ENCODE measurements around the gene TMEM135. TPM values are rescaled to one million over a fixed set of nuclear protein-coding genes. Genes with fewer than 3 reads are reported as not detected.

The TMEM135 gene
- total RNA-seq, 1 donor from 2014 or later = 28.1 TPM

DNA sequence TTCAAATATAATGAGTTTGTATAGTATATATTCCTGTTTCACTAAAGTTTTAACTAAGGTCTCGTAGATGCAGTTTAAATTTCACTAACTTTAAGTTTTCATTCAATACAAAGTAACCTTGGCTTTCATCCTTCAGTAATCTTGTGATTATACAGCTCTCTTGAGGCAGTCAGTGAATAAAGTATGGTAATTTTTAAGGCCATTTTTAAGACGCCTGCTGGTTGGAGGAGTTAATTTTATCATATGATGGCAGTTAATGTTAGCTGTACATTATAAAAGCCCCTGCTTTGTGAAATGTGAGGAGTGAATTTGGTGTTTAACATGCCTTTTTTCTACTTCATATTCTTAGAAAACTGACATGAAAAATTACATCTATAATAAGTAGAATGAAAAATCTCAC is 163.6 kb downstream of the TMEM135 start:
- DNase-seq = no peak

DNA sequence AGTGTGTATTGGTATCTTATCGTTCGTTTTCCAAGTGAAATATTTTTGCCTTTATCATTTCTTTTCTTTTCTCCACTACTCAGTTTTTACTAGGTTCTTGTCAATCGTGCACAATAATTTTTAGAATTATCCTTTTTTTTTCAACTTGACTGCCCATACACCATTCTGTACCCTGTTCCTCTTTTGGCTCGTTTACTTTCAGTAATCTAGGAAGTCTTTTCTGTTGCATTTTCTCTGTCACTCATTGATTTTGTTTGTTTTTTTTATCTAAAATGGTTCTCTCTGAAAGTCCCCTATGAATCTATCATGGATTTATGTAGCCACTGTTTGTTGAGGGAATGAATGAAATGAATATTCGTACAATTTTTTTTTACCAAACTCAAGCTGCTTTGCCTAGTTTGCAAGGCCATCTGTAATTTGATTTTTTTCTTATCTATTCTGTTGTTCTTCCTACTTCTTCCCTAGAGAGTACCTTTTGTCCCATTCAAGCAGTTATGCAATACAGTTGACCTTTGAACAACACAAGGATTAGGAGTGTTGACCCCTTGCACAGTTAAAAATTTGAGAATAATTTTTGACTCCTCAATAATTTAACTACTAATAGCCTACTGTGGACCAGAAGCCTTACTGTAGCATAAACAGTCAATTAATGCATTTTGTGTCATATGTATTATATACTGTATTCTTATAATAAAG is 166.3 kb downstream of the TMEM135 start:
- DNase-seq = no peak

DNA sequence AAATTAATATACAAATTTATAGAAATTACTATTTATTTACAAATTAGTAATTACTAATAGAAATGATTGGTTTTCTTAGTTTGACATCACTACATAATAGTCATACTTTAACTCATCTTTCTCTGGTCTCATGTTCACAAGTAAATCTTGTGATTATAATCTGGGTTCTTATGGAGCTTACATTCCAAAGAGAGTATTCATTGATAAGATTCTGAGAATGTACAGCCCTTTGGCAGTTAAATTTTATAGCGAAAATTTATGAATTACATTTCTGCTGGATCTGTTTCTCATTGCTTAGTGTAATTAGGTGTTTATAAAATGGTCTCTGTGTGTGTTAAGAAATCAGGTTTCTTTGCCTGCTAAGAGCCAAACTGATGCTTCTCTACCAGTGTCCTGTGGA is 175.2 kb downstream of the TMEM135 start:
- DNase-seq = no peak

DNA sequence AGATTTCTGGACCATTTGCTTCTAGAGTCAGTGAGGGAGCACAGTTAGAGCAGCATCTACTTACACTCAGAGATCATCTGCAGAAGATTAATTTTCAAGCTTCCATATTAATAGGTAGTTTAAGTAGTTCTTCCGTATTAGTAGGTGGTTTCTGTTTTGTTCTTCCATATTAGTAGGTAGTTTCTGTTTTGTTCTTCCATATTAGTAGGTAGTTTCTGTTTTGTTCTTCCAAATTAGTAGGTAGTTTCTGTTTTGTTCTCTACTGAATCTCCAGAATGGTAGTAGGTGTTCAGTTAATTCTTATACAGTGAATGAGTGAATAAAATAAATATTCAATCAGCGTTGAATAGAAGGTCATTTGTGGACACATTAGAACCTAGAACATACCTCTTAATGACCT is 175.7 kb downstream of the TMEM135 start:
- no peak for DNase-seq

DNA sequence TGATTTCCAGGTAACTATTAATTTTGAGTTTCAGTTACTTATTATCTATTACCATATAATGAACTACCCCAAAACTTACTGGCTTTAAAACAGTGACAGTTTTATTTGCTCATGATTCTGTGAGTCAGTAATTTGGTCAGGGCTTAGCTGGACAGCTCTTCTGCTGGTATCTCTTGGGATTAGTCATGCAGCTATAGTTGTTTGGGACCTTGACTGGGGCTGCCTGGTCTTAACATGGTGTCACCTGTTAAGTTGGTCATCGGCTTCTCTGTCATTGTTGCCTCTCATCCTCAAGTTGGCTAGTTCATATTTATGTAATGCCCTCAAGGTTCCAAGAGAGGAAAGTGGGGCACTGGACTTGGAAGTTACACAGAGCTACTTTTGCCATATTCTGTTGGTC is 177.5 kb downstream of the TMEM135 start:
- no peak for DNase-seq

DNA sequence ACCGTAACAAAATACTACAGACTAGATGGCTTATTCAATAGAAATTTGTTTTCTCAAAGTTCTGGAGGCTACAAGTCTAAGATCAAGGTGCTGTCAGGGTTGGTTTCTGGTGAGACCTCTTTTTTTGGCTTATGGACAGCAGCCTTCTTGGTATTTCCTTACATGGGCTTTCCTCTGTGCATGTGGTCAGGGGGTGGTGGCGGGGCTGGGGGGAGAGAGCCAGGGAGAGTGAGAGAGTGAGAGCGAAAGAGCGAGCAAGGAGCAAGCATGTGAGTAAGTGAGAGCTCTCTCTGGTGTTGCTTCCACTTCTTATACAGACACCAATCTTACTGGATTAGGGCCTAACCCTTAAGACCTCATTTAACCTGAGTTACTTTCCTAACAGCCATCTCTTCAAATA is 181.5 kb downstream of the TMEM135 start:
- no peak for DNase-seq

DNA sequence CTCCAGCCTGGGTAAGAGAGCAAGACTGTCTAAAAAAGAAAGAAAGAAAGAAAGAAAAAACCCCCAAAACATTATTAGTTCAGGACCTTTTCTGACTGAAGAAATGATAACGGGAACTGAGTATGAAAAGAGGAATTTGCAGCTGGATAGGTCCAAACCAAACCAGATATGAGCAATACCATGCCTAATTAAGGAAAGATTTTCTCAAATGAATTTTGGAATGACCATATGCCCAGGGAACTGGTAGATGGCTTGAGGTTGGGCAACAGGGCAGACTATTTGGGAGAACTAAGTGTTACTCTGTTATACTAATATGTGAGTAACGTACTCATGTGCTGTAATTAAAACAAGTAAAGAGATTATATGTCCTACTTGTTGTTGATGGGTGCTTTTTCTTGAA is 186.1 kb downstream of the TMEM135 start:
- no peak for DNase-seq

DNA sequence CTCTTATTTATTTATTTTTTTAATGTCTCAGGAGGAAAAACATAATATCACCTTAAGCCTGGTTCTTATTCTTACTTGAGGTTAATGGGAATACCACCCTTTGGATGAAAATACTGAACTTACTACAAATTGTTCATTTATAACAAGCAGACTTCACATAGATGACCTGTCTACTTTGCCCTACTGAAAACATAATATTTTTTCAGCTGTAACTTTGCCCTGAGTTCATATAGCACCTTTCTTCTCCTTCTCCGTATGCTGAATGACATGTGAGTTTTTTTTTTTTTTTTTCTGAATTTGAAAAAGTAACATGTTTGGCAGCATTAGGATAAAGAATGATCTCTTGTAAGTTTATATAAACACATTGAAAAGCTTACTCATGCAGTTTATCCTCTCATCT is 186.8 kb downstream of the TMEM135 start:
- no peak for DNase-seq

DNA sequence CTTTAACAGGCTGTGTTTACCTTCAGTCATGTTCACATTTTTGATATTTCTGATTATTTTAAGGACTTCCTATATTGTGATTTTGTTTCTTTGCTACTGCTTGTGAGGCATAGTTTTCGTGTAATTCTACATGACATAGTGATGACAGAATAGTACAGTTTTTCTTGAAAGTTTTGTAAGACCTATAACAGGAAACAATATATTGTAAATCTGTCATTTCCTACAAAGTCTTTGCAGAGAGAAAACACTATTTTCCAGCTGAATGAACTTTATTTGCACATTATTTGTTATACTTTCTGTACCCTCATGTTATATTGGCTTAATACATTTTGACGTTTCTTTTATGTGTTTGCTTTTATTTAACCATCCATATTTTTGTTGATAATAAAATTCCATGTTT is 191.1 kb downstream of the TMEM135 start:
- no peak for DNase-seq

DNA sequence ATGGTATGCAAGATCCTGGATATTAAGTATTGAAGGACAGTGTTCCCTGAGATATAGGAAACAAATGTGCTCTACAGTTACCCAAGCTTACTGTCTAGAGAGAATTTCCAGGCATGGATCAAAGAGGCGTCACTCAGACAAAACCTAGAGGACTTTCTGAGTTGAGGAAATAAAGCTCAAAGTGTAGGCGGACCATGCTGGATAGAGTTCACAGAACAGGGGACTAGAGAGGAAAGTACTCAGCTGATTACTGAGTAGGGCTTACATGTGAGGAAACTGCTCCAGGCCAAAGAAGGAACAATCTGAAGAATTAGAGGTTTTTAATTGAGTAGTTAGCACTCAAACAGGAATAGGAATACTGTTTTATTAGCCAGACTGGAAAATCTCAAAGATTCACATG is 193.3 kb downstream of the TMEM135 start:
- no peak for DNase-seq

DNA sequence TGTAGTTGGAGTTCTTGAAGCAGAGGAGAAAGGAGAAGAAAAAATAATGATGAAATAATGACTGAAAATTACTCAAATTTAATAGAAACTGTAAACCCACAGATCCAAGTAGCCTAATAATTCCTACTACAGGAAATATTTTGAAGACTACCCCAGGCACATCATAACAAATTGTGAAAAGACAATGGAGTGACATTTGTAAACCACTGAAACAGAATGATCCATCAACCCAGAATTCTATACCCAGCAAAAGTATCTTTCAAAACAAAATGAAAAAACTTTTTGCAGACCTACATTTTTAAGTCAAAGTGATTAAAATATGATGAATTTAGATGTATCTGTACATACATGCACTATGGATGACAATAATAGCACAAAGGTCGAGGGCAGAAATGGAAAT is 194.6 kb downstream of the TMEM135 start:
- DNase-seq = no peak

DNA sequence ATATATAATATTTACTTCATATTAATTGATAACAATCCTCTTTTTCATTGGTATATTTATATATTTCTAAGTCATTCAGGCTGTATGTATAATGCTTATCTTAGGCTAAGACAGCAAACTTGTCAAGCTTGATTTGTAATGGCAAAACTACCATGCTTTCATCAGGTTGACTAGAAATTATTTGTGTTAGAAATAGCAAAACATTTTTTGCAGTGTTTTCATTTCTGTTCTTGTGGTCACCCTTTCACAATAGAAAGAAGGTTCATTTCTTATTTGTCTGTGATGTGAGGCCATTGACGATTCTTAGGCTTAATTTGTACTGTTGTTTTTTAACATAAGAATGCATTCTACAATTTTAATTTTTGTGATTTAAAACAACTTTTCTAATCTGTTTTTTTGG is 197.6 kb downstream of the TMEM135 start:
- no peak for DNase-seq

DNA sequence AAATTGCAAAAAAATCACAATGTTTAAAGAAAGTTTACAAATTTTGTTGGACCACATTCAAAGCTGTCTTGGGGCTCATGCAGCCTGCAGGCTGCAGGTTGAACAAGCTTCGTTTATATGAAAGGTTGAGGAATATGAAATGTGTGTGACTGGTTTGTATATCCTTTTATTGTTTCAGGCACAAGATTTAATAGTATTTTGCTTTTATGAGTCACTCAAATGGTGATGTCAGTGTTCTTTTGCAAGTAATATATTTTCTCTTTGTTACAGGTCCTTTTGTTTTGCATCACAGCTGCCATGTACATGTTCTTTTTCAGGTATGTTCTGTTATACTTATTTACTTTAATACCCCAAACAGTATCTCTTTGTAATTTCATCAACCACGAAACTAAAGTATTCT is 198.6 kb downstream of the TMEM135 start:
- peak; percentile 66 for DNase-seq

DNA sequence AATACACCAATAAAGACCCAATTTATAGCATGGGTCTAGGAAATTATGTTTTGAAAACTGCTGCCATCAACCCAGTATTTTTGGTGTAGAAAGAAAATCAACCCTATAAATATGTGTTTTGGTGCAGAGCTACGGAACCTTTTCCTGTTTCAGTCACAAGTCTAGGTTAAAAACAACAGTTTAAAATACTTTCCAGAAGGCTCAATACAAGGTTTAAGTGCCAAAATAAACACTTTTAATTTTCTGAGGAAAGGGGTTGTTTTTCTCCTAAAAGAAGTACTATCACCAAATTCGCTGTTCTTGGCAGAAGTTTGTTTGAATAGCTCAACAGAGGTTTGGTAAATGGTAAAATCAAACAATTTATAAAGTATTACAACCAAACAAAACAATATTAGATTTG is 201.3 kb downstream of the TMEM135 start:
- DNase-seq = peak; percentile 69

DNA sequence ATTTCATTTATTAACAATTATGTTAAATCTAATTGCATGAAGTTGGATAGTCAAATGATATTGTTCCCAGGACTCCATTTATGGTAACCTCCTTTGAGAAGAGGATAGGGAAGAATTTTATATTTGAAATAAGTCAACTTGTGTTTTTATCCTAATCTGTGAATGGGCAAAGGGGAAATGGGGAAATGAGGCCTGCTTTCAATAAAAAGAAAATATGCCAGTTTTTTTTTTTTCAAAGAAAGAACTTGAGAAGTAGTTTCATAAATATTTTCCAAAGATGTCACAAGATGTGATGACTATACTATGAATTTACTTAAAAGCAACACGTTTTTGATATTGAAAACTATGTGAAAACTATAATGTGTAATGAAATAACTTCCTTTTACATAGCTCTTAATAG is 201.8 kb downstream of the TMEM135 start:
- DNase-seq = peak; percentile 8

DNA sequence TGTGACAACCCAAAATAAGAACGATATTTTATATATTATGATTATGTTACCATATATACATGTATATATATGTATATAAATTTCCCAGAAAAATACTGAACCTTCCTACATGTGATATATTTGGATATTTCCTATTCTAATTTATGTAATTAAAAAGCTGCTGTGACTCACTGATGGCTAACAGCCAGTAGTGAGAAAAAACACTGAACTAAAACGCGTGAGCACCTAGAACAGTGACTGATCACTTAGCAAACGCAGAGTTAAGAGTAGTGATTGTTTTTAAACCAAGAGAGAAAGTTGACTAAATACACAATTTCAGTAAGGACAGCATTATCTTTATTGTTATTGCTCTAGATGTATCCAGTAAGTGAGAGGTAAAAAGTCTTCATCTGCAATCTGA is 213.8 kb downstream of the TMEM135 start:
- DNase-seq = peak; percentile 57

DNA sequence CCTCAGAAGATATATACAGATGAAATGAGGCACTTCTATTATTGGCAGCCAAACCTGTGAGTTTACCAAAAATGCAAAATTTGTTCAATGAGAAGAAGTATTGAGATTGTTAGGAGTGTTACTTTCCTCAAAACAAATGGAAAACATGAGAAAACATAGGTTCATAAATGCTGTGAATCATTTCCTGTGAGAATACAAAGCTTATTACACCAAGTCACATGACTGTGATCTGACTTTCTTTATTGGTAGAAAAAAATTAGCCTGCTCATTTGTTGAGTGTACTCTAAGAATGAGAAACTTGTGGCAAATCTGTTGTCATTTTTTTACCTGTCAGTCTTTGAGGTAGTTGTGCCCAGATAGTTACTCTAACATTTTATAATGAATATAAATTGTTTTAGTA is 215.1 kb downstream of the TMEM135 start:
- peak; percentile 39 for DNase-seq

DNA sequence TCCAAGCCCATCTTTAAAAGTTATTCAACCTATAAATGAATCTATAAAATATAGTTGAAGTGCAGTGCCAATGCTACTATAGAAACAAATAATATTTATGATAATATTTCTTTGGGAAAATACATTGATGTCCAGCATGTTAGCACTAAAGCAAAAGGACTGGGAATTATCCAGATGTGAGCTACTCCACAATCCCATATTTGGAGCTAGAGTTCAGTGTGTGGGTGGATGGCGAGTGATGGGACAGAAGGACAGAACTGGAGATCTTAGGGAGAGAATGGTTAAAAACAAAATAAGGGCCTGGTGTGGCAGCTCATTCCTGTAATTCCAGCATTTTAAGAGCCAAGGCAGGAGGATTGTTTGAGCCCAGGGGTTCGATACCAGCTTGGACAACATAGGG is 216.8 kb downstream of the TMEM135 start:
- DNase-seq = no peak

DNA sequence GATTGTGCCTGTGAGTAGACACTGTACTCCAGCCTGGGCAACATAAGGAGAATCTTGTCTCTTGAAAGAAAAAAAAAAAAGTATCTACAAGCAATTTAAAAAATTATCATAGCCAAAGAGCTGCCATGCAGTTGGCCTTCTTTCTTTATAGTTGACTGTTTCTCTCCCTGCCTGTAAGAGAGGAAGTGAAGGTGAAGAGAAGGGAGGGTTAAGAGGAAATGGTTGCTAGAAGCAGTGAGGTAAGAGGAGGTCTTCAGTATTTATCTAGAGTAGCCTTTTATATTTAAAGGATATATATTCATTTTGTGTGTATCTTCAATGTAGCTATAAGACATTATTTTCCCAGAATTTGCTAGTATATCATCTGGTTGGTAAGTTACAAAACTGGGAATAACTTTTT is 217.9 kb downstream of the TMEM135 start:
- DNase-seq = no peak

DNA sequence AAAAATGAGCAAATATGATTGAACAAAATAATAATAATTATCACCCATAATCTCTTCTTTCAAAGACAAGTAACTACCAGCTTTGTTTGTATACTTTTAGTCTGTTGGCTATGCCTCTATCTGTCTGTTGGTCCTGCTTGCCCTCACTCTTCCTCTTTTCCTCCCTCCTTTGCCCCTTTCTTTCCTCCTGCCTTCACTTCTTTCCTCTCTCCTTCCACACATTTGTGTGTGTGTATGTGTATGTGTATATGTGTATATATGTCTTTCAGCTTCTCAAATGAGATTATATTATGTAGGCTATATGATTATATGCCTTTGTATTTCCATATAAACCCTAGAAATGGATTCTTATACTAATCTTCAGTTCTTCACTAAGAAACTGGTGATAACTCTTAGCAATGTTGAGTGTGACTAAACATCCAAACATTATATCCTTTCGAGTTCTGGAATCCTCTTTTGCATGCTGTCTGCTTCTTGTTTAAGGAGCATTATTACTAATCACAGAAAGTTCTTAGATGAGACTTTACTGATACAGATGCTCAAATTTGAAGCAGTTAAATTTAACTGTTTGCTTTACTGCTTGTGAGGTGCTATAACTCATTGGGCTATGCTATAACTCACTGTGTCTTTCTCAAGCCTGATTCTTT is 219.1 kb downstream of the TMEM135 start:
- DNase-seq = no peak

DNA sequence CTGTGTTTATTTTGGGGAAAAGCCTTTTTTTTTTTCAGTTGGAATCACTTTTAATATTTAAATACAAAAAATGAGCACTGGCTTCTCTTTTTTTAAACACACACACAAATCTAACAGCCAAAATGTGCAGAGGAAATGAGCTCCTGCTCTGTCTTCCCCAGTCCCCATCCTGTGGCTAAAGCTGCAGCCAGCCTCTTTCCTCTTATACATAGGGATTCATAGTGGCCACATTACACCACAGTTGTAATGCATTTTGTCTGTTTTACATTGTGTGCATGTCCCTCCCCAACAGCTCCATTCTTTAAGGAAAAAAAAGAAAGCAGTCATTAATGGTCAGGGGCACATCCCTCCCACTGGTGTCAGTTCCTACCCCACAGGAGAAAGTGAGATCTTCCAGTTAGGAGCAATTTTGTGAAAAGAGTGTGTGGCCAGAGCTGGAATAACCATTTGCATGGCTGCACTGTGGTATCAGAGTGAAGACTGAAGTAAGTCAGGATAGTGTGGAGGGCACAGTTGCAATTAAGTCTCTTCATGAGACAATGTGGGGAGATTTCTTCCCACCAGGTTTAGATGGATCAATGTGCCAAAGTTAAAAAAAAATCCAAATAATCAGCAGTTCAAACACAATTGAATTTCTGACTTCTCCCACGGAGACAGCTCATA is 220.6 kb downstream of the TMEM135 start:
- DNase-seq = peak; percentile 42

DNA sequence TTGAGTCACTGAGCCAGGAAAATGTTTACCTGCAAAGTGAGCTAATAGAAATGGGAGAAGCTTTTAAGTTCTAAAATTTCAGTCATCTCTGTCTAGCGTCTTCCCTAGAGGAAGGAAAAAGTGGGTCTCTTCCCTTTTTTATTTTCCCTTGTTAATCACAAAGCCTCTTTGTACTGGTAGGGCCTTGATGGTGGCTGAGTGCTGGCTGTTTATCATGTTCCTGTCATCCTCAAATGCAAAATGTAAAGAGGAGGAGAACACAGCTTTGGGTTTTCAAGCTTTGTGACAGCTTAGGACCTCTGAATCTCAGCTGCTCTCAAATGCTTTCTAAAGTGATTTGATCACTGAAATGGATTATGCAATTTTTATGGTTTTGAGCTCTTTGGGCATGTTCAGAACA is 222.0 kb downstream of the TMEM135 start:
- no peak for DNase-seq

DNA sequence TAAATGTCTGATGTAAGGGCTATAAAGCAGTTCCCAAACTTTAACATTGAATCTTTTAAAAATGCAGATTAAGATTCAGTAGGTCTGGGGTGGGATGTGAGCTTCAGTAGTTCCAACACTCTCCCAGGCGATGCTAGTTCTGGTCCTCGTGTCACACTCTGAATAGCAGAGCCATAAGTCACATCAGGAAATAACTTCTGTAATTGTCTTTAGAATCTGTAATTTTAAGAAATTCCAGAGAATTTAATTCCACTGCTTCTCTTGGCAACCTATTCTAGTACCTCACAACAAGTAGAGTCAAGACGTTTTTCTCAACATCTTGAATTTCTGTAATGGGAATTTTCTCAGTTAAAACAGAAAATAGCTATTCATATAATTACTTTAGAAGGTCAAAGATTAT is 223.1 kb downstream of the TMEM135 start:
- peak; percentile 60 for DNase-seq

DNA sequence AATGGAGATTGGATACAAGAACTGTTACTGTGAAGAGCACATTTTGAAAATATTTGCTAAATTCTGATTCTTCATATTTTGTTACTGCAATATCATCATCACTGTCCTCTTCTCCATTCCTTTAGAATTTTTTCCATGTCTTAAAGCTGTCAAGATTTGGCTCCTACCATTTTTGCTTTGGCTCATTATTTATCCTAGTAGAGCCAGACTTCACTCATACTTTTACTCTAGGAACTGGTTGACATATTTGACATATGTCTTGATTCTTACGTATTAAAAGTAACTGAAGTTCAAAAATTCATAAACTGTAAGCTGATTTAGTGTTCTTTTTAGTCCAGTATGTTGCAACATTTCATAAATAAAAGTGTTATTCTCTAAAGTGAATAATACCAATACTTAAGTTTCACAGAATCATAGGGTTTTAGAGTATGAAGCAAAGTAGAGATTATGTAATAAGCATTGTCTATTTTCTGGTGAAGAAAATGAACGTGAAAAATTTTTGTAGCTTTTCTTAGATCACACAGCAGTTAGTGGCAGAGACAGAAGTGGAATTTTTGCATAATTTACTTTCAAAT is 225.6 kb downstream of the TMEM135 start:
- DNase-seq = no peak
